HG02610 (cell line): ENCODE results near the gene CEP55.
"Not testable (repeated sequence)": the region's sequence is repeated elsewhere in the genome, so short reads cannot be mapped to it uniquely, and the experiment has no call there.

Experiments
- ATAC-seq: cut with Tn5 transposase; IDR thresholded peaks from one replicate; pipeline ENCODE4 v1.9.1; 2021; ENCODE audit warnings: mild to moderate bottlenecking, moderate library complexity; ENCODE audit not compliant: unreplicated experiment

Gene CEP55

DNA sequence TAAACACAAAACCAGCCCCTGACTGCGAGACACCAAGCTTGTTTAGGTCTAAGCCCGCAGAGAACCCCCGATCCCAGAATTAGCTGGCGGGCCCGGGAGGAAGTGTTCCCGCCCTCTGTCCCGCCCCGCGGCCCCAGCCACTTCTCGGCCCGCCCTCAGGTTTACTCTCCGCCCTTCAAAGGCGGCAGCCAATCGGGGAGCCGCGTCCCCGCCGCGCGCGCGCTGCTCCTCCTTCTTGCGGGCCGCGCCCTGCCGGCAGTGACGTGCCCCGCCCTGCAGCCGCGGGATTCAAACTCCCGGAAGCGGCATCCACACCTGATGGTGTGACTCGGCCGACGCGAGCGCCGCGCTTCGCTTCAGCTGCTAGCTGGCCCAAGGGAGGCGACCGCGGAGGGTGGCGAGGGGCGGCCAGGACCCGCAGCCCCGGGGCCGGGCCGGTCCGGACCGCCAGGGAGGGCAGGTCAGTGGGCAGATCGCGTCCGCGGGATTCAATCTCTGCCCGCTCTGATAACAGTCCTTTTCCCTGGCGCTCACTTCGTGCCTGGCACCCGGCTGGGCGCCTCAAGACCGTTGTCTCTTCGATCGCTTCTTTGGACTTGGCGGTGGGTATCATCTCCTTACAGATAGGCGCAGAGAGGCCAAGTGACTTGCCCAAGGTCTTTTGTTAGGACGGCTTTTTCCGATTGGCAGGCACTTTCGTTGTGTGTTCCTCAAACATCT is at the start of gene CEP55:
CEP55 (plus strand) TSS at position 291 of the 720 bp plus-strand sequence. CDS start 3,440 bp downstream, outside the sequence.
- peak; percentile 100 for ATAC-seq

DNA sequence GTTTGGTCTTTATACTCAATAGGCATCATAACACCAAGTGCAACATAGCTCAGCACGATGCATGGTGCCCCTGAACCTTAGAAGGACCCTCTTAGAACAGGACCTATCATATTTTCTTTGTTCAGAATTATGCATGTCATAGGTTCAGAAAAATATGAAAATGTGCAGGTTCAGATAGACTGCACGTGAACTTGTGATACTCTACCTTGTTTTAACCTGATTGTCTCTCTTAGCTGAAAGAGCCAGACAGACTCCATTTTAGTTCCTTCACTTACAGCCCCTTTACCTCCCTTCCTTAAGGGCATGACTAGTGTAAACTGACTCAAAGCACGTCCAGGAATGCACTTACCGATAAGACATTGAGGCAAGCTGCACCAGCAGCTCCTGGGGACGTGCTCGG is 49.4 kb upstream of the CEP55 start:
- ATAC-seq: no peak

DNA sequence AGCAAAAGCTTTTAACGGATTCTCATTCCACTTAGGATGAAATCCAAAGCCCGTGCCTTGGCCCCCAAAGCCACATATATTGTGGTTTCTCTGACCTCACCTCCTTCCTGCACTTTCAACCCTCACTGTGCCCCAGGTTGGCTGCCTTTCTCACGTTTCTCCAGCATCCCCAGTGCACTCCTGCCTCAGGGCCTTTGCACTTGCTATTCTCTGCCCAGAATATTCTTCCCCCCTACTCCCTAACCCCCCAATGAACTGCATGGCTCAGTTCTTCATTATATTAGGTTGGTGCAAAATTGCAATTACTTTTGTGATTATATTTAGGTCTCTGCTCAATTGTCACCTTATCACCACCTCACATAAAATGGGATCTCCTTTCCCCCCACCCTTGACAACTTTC is 48.4 kb upstream of the CEP55 start:
- ATAC-seq: no peak

DNA sequence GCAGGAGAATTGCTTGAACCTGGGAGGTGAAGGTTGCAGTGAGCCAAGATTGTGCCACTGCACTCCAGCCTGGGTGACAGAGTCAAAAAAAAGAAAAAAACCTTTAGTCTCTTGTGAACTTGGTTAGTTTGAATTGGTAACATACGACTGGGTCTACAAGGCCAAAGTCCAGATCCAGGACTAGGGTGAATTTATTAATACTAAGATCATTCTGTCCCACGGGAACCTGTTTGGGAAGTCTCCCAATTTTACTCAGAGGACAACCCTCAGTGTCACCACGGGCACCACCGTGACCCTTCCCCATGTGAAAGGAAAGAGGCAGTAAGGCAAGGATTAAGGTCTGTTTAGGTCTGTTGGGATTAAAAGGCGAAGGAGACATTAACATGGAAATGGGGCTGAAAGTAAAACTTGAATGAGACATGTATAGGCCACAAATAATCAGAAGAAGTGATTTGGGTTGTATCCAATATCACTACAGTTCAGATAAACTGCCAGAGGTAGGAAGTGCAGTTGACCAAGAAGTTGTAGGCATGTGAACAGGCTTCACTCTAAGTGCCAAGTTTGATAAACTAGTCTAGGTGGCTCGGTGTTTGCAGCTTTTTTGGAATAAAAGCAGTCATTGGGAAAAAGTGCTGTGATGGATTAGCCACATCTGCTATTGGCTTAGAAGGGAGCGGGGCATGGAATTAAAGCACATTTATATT is 45.0 kb upstream of the CEP55 start:
- no peak for ATAC-seq

DNA sequence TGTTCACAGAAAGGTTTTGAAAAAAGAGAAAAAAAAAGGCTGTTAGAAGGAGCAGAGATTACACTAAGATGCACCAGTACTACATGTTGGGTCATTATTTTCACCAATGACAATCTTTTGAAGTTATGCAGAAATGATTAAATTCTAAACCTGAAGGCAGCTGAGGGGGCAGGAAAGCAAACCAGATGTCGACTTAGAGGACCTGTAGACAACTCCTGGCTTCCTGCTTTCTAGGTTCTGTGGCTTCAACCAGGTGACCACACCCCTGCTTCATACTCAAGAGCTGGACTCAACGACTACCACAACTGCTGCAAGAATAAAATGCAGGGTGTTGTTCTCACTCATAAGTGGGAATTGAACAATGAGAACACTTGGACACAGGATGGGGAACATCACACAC is 44.3 kb upstream of the CEP55 start:
- no peak for ATAC-seq

DNA sequence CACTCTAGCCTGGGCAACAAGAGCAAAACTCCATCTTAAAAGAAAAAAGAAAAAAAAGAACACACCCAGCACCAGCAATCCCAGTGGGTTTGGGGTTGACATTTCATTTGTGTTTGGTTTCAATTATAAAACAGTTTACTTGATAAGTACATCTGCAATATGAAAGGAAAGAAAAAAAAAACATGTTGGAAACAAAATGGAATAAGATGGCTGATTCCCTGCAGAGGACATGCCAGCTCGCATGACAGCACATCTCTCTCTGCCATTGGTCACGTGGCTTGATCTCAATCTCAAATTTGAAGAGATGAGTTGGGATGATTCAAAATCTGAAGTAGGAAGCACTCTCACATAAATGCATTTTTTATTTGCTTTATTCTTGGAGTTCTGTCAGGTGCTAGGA is 42.3 kb upstream of the CEP55 start:
- ATAC-seq: no peak

DNA sequence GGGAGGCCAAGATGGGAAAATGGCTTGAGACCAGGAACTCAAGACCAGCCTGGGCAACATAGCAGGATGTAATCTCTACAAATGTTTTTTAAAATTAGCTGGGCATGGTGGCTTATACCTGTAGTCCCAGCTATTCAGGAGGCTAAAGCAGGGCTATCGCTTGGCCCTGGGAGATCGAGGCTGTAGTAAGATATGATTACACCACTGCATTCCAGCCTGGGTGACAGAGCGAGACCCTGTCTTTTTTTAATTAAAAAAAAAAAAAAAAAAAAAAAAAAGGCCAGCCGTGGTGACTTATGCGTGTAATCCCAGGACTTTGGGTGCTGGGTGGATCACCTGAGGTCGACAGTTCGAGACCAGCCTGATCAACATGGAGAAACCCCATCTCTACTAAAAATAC is 41.7 kb upstream of the CEP55 start:
- ATAC-seq: no peak

DNA sequence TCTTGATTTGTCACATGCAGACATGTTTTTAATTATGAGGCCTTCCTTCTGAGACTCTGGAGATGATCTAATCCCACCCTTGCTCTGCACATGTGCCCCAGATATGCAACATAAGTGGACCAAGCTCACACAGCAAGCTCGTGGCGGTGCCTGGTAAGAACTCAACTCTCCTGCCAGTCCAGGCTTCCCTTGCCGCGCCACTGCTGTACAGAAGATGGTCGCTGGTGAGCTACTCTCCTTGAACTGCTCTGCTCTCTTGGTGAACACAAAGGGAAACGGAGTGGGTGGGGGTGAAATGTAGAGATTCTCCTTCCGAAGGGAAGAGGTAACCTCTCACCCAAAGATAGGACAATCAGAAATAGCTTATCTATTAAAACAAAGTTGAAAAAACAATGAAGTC is 39.9 kb upstream of the CEP55 start:
- ATAC-seq: no peak

- ATAC-seq: no peak
These were observed 38.9 kb upstream of the CEP55 start for GRCh38 chr10:93457511-93457910.

- no peak for ATAC-seq
These were observed 37.6 kb upstream of the CEP55 start for GRCh38 chr10:93458821-93459257.

DNA sequence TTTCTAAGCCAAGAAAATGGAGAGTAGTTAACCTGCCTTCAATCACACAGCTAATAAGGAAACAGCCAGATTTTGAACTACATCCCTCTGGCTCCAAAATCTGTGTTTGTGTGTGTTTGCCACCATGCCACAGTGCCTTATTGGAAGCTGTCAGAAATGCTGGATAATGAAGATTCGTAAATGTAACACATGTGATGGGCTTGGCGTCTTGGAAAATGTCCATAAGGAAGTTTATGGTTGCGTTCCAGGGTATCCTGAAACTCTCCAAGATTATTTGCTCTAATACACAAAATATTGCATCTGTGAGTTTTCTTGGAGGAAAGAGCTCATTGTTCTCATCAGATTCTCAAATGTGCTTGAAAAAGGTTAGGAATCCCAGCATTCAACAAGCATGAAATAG is 36.9 kb upstream of the CEP55 start:
- no peak for ATAC-seq

GRCh38 chr10:93461109-93461806 is 35.2 kb upstream of the CEP55 start:
- ATAC-seq: no peak

DNA sequence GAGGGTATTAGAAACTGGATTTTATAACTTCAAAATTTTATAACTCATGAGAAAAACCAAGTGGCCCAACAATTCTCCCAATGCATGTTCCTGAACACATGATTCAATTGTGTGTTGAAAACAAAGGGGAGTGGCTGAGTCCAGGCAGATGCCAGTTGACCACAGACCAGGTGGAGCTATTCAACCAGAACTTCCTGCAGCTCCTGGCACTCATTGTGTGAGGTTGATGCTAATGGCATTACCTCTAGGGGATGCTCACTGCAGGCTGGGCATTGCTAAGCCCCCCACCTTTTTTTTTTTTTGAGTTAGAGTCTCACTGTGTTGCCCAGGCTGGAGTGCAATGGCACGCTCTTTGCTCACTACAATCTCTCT is 34.6 kb upstream of the CEP55 start:
- ATAC-seq: no peak

DNA sequence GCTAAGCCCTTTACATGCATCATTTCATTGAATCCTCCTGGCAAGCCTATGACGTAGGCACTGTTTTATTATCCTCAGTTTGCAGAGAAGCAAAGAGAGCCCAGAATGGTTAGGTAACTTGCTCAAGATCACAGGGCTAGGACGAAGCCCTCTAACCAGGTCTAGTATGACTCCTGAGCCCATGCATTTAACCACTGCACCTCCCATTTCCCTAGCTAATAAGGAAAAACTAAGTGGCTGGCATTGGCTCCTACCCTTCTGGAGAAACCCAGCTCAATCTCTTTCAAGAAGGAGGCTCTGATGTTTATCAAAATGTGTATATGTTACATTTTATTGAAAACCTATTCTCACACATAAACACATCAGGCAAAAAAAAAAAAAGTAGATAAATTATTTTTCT is 34.0 kb upstream of the CEP55 start:
- no peak for ATAC-seq

- no peak for ATAC-seq
These were observed 33.5 kb upstream of the CEP55 start for GRCh38 chr10:93462881-93463280.

DNA sequence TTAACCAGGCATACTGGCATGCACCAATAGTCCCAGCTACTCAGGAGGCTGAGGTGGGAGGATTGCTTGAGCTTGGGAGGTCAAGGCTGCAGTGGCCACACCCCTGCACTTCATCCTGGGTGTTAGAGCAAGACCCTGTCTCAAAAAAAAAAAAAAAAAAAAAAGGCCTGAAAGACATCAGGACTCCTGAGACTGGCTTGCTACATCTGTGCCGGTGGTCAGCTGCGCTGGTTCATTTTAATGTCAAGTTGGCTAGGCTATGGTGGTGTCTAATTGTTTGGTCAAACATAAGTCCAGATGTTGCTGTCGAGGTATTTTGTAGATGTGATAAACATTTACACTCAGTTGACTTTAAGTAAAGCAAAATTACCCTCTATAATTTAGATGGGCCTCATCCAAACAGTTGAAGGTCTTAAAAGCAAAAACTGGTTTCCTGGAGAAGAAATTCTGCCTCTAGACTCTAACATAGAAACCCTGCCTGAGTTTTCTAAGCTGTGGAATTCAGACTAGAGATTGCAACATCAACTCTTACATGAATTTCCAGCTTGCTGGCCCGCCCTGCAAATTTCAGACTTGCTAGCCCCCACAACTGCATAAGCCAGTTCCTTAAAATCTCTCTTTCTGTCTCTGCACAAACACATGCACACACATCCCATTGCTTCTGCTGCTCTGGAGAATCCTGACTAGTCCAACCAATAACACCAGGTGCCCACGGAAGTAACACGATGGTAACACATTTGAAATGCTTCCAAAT is 32.5 kb upstream of the CEP55 start:
- ATAC-seq: no peak

DNA sequence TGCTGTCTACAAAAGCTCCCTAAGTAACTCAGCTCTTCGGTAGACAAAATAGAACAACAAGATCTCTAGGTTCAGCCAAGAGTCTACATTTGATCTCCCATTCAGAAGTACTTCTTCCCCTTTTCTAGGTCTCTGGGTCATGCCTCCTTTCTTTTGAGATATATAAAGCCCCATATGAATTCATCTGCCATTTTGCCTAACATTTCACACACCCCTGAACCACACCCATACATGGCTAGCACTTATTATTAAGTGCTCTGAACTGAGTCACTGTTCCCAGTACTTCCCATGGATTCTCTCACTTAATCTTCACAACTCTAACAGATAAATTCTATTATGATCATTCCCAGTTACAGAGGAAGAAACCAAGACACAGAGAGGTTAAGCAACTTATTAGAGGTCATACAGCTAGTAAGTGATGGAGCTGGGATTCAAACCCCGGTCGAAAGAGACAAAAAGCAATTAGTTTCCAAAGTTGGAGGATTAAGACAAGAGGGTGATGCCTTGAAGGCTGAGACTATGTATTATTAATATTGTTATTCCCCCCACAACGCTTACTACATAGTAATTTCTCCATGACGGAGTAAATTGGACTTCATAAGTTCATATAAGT is 31.5 kb upstream of the CEP55 start:
- ATAC-seq: no peak

- ATAC-seq: no peak
These were observed 30.4 kb upstream of the CEP55 start for GRCh38 chr10:93465806-93466675.

GRCh38 chr10:93467635-93468034 is 28.8 kb upstream of the CEP55 start:
- ATAC-seq: not testable (repeated sequence)
